ENCODE data around the gene SMG9. TPM values are rescaled to one million over a fixed set of nuclear protein-coding genes. Genes with fewer than 3 reads are reported as not detected.

SMG9 gene
- total RNA-seq, 1 experiment from 2014 or later = 25.7 TPM

GRCh38 chr19:43708716-43709115 lies 46.0 kb downstream of the SMG9 start:
- Histone ChIP-seq H3K27ac (no peak overlapping the region), H3K9me3 (replicated peaks) (no peaks in the 10 kb centered on the region), H3K4me1 (0 out of 2 replicates have a peak, but pooled peaks cover 3% of the 10 kb centered on the region), H3K36me3 (no peaks in the 10 kb centered on the region), H3K27me3 (no peaks in the 10 kb centered on the region), H3K4me3 (no peak overlapping the region)
- DNase-seq = no peak

GRCh38 chr19:43707158-43707712 lies 47.5 kb downstream of the SMG9 start:
- Histone ChIP-seq H3K27me3 (no peaks in the 10 kb centered on the region), H3K4me1 (peaks cover 15% of the 10 kb centered on the region), H3K27ac (no peak overlapping the region), H3K36me3 (no peaks in the 10 kb centered on the region), H3K9me3 (replicated peaks) (no peaks in the 10 kb centered on the region), H3K4me3 (no peak overlapping the region)
- no peak for DNase-seq

GRCh38 chr19:43705729-43706128 lies 49.0 kb downstream of the SMG9 start:
- H3K36me3 ChIP-seq = no peaks in the 10 kb centered on the region
- DNase-seq = no peak
- H3K9me3 ChIP-seq (replicated peaks) = no peaks in the 10 kb centered on the region
- no peak overlapping the region for H3K4me3 ChIP-seq
- no peak overlapping the region for H3K27ac ChIP-seq
- H3K27me3 ChIP-seq = no peaks in the 10 kb centered on the region
- peaks cover 15% of the 10 kb centered on the region for H3K4me1 ChIP-seq

- H3K4me1 ChIP-seq = peaks cover 23% of the 10 kb centered on the region
- no peak overlapping the region for H3K4me3 ChIP-seq
- no peak for DNase-seq
Observed at GRCh38 chr19:43704002-43704705, 50.6 kb downstream of the SMG9 start.

GRCh38 chr19:43700395-43701000 lies 54.3 kb downstream of the SMG9 start:
- Histone ChIP-seq H3K27me3 (no peaks in the 10 kb centered on the region), H3K4me3 (peak overlapping the region; percentile 43), H3K4me1 (peaks cover 23% of the 10 kb centered on the region), H3K27ac (peak overlapping the region; percentile 25), H3K9me3 (replicated peaks) (no peaks in the 10 kb centered on the region), H3K36me3 (no peaks in the 10 kb centered on the region)
- DNase-seq = peak; percentile 77 to 85

More at GRCh38 chr19:43704002-43704705, 50.6 kb downstream of the SMG9 start:
- Histone ChIP-seq H3K27me3 (no peaks in the 10 kb centered on the region), H3K9me3 (replicated peaks) (no peaks in the 10 kb centered on the region), H3K36me3 (no peaks in the 10 kb centered on the region), H3K27ac (no peak overlapping the region)

GRCh38 chr19:43699506-43700394 lies 55.0 kb downstream of the SMG9 start:
- Histone ChIP-seq H3K4me3 (no peak overlapping the region), H3K9me3 (replicated peaks) (no peaks in the 10 kb centered on the region), H3K27me3 (no peaks in the 10 kb centered on the region), H3K36me3 (no peaks in the 10 kb centered on the region), H3K4me1 (peaks cover 23% of the 10 kb centered on the region), H3K27ac (peak overlapping the region; percentile 25)
- DNase-seq = peak; percentile 26 to 34

GRCh38 chr19:43697295-43697694 lies 57.5 kb downstream of the SMG9 start:
- no peaks in the 10 kb centered on the region for H3K36me3 ChIP-seq
- no peak overlapping the region for H3K27ac ChIP-seq
- H3K27me3 ChIP-seq = no peaks in the 10 kb centered on the region
- H3K4me3 ChIP-seq = no peak overlapping the region
- H3K9me3 ChIP-seq (replicated peaks) = no peaks in the 10 kb centered on the region
- DNase-seq = no peak
- H3K4me1 ChIP-seq = peaks cover 11% of the 10 kb centered on the region

GRCh38 chr19:43695985-43696704 lies 58.6 kb downstream of the SMG9 start:
- Histone ChIP-seq H3K27me3 (no peaks in the 10 kb centered on the region), H3K4me3 (no peak overlapping the region), H3K27ac (no peak overlapping the region), H3K4me1 (peaks cover 8% of the 10 kb centered on the region), H3K36me3 (no peaks in the 10 kb centered on the region), H3K9me3 (replicated peaks) (no peaks in the 10 kb centered on the region; the same call in 1 of the 2 replicates)
- DNase-seq = no peak

- no peaks in the 10 kb centered on the region for H3K4me1 ChIP-seq
Observed at GRCh38 chr19:43694553-43694952, 60.2 kb downstream of the SMG9 start.

GRCh38 chr19:43692877-43693276 lies 61.9 kb downstream of the SMG9 start:
- Histone ChIP-seq H3K27me3 (no peaks in the 10 kb centered on the region), H3K4me1 (no peaks in the 10 kb centered on the region), H3K9me3 (replicated peaks) (no peaks in the 10 kb centered on the region; the same call in 1 of the 2 replicates), H3K4me3 (no peak overlapping the region), H3K36me3 (no peaks in the 10 kb centered on the region), H3K27ac (no peak overlapping the region)
- no peak for DNase-seq

More at GRCh38 chr19:43694553-43694952, 60.2 kb downstream of the SMG9 start:
- no peak overlapping the region for H3K27ac ChIP-seq
- H3K4me3 ChIP-seq = no peak overlapping the region
- no peak for DNase-seq
- H3K36me3 ChIP-seq = no peaks in the 10 kb centered on the region
- H3K9me3 ChIP-seq (replicated peaks) = no peaks in the 10 kb centered on the region; the same call in 1 of the 2 replicates
- H3K27me3 ChIP-seq = no peaks in the 10 kb centered on the region

GRCh38 chr19:43692385-43692784 lies 62.4 kb downstream of the SMG9 start:
- H3K4me3 ChIP-seq = no peak overlapping the region
- no peak overlapping the region for H3K27ac ChIP-seq

GRCh38 chr19:43691755-43692154 lies 63.0 kb downstream of the SMG9 start:
- Histone ChIP-seq H3K4me3 (no peak overlapping the region), H3K4me1 (peaks cover 4% of the 10 kb centered on the region; the same call in 1 of the 2 replicates), H3K27ac (no peak overlapping the region), H3K27me3 (no peaks in the 10 kb centered on the region), H3K36me3 (no peaks in the 10 kb centered on the region), H3K9me3 (replicated peaks) (no peaks in the 10 kb centered on the region; the same call in 1 of the 2 replicates)
- DNase-seq = no peak

More at GRCh38 chr19:43692385-43692784, 62.4 kb downstream of the SMG9 start:
- Histone ChIP-seq H3K4me1 (no peaks in the 10 kb centered on the region), H3K9me3 (replicated peaks) (no peaks in the 10 kb centered on the region; the same call in 1 of the 2 replicates), H3K36me3 (no peaks in the 10 kb centered on the region), H3K27me3 (no peaks in the 10 kb centered on the region)
- no peak for DNase-seq

- peaks cover 4% of the 10 kb centered on the region; the same call in 1 of the 2 replicates for H3K4me1 ChIP-seq
- H3K27me3 ChIP-seq = no peaks in the 10 kb centered on the region
- no peak for DNase-seq
- no peaks in the 10 kb centered on the region; the same call in 1 of the 2 replicates for H3K9me3 ChIP-seq (replicated peaks)
- H3K27ac ChIP-seq = no peak overlapping the region
- H3K4me3 ChIP-seq = no peak overlapping the region
- no peaks in the 10 kb centered on the region for H3K36me3 ChIP-seq
Observed at GRCh38 chr19:43690890-43691289, 63.9 kb downstream of the SMG9 start.

GRCh38 chr19:43690444-43690843 lies 64.3 kb downstream of the SMG9 start:
- no peak for DNase-seq
- no peaks in the 10 kb centered on the region for H3K36me3 ChIP-seq
- H3K4me3 ChIP-seq = no peak overlapping the region
- no peaks in the 10 kb centered on the region for H3K27me3 ChIP-seq
- peaks cover 4% of the 10 kb centered on the region; the same call in 1 of the 2 replicates for H3K4me1 ChIP-seq
- no peak overlapping the region for H3K27ac ChIP-seq
- H3K9me3 ChIP-seq (replicated peaks) = no peaks in the 10 kb centered on the region; the same call in 1 of the 2 replicates
